Thoracic aorta (tissue), 2 donors: Measurements from ENCODE around the gene ANTXR1. TPM values are rescaled to one million over a fixed set of nuclear protein-coding genes. Genes with fewer than 3 reads are reported as not detected.
A peak's percentile ranks its signal among the peaks of the same experiment; 100 is the strongest.
"Not testable (repeated sequence)": the region's sequence is repeated elsewhere in the genome, so short reads cannot be mapped to it uniquely, and the experiment has no call there.

Experiments used
- ATAC-seq: fragments of 150-250 bp; one replicate; pipeline ENCODE4 v1.8.0; 2017; ENCODE audit warnings: low read depth; ENCODE audit not compliant: insufficient number of reproducible peaks, low FRiP score
- DNase-seq: peaks from one replicate; pipeline ENCODE4 v3.0.0-alpha.2; 2020; ENCODE audit warnings: low spot score
- H3K27ac ChIP-seq, 2 donors: fragments of 200-600 bp; sonication (generic); 1 replicate in 1 of 2; 2 replicates in 1 of 2; pipeline ENCODE4 v1.5.1; 2016; ENCODE audit warnings: mild to moderate bottlenecking in 2 of 2, moderate library complexity in 2 of 2
- H3K27me3 ChIP-seq: fragments of 200-600 bp; sonication (generic); replicated peaks from 2 replicates; pipeline ENCODE4 v1.6.0; 2016; ENCODE audit warnings: mild to moderate bottlenecking; ENCODE audit not compliant: insufficient read depth
- H3K36me3 ChIP-seq: fragments of 200-600 bp; sonication (generic); one replicate; pipeline ENCODE4 v1.5.1; 2016
- H3K4me1 ChIP-seq, 2 donors: fragments of 200-600 bp; sonication (generic); 1 replicate in 1 of 2; 2 replicates in 1 of 2; pipeline versions ENCODE4 v1.5.1 to v1.6.0; 2016; ENCODE audit warnings: low read depth in 2 of 2, mild to moderate bottlenecking in 1 of 2; ENCODE audit not compliant: control insufficient read depth in 1 of 2
- H3K4me3 ChIP-seq: fragments of 200-600 bp; sonication (generic); 2 replicates; pipeline ENCODE4 v1.5.1; 2016; ENCODE audit warnings: mild to moderate bottlenecking
- H3K9me3 ChIP-seq: fragments of 200-600 bp; sonication (generic); 2 replicates; pipeline ENCODE4 v1.5.1; 2016
- total RNA-seq, 2 donors: library from RNA; depleted of rRNA; stranded (reverse); fragments of >200 nt; gene quantifications; one replicate each; pipeline versions ENCODE4 v1.1.0 to v1.2.3, GENCODE V29; 2016
- TF ChIP-seq, protein P1 (sequence below): fragments of 200-600 bp; sonication (generic); IDR thresholded peaks from one replicate; pipeline ENCODE4 v1.5.1; 2019; ENCODE audit warnings: antibody characterized with exemption

Gene ANTXR1
- total RNA-seq, 2 donors from 2014 or later = 253 to 313 TPM

DNA sequence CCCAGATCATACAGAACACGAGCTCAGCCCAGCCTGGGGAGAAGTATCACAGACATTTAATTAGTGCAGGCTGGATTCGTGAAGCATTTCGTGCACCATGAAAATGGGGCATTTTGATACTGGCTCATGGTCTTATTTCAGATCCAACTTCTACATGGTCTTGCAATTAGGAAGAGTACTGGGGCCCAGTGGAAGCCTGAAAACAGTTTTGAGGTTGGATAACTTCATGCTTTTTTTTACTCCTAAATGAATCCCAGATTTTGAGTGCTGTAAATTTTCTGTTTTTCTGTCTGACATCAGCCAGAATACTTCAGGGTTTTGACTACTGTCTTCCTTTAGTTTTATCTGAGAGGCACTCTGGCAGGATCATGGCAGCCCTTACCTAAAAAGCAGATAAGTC, 213.9 kb downstream of the ANTXR1 start:
- TF ChIP-seq, protein P1, sequence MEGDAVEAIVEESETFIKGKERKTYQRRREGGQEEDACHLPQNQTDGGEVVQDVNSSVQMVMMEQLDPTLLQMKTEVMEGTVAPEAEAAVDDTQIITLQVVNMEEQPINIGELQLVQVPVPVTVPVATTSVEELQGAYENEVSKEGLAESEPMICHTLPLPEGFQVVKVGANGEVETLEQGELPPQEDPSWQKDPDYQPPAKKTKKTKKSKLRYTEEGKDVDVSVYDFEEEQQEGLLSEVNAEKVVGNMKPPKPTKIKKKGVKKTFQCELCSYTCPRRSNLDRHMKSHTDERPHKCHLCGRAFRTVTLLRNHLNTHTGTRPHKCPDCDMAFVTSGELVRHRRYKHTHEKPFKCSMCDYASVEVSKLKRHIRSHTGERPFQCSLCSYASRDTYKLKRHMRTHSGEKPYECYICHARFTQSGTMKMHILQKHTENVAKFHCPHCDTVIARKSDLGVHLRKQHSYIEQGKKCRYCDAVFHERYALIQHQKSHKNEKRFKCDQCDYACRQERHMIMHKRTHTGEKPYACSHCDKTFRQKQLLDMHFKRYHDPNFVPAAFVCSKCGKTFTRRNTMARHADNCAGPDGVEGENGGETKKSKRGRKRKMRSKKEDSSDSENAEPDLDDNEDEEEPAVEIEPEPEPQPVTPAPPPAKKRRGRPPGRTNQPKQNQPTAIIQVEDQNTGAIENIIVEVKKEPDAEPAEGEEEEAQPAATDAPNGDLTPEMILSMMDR = no peak
- Histone ChIP-seq H3K4me1 (peaks cover 5 to 33% of the 10 kb centered on the region in 2 donors), H3K9me3 (no peaks in the 10 kb centered on the region), H3K4me3 (no peak overlapping the region), H3K27ac (no peak overlapping the region), H3K27me3 (no peaks in the 10 kb centered on the region), H3K36me3 (peaks cover 3% of the 10 kb centered on the region)
- no peak for ATAC-seq
- no peak for DNase-seq

DNA sequence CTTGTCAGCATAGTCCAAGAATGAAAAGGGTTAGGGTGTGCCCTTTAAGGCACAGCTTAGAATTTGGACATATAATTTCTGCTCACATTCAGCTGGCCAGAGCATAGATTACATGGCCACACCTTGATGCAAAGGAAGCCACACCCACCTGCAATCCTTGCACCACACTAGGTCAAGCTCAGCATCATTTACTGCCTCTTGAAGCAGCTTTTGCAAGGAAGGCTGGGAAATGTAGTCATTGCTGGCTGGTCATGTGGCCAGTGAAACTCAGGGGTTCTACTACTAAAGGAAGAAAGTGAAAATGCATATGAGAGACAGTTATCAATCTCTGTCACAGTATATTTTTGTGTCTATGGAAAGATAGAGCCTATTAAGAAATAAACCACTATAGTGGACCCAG, 214.7 kb downstream of the ANTXR1 start:
- peaks cover 5 to 30% of the 10 kb centered on the region in 2 donors for H3K4me1 ChIP-seq
- TF ChIP-seq, protein P1 = no peak
- ATAC-seq = no peak

DNA sequence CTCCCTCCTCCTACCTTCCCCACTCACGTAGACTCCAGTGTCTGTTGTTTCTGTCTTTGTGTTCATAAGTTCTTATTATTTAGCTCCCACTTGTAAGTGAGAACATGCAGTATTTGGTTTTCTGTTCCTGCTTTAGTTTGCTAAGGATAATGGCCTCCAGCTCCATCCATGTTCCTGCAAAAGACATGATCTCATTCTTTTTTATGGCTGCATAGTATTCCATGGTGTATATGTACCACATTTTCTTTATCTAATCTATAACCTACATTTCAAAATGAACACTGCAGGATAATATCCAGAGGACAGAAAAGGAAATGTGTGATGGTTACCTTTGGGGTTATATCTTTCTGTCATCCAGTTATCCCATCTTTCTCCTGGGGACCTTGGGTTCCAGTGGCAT, 218.0 kb downstream of the ANTXR1 start:
- H3K9me3 ChIP-seq, ATAC-seq, H3K36me3 ChIP-seq, H3K27me3 ChIP-seq, H3K4me1 ChIP-seq, H3K4me3 ChIP-seq, DNase-seq, H3K27ac ChIP-seq: not testable (repeated sequence)

More for the DNA sequence above, 214.7 kb downstream of the ANTXR1 start:
- Histone ChIP-seq H3K27ac (no peak overlapping the region), H3K36me3 (peaks cover 3% of the 10 kb centered on the region), H3K4me3 (no peak overlapping the region), H3K9me3 (no peaks in the 10 kb centered on the region), H3K27me3 (no peaks in the 10 kb centered on the region)
- no peak for DNase-seq

DNA sequence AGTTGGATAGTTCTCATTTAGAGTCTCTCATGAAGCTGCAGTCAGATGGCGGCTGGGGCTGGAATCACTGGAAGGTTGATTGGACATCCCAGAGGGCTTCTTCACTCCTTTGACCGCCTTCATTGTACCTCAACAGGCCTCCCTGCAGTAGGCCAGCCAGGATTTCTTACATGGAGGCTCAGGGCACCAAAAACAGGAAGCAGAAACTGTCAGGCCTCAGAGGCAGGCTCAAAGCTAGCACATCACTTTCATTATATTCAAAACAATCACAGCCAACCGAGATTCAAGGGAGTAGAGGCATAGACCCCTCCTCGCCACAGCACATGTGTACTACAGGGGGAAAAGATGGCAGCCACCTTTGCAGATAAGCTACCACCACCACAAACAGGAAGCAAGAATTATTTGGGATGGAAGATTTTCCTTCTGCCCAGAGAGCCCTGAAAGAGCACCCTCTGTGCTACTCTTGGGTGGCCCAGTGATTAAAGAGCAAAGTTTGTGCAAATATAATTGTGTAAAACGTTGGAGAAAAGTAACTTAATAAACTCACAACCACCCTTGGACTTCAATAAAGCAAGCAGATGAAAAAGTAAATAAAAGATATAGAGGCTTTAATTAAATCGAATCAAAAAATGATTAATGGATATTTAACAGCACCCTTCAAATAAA, 218.8 kb downstream of the ANTXR1 start:
- TF ChIP-seq, protein P1 = no peak

DNA sequence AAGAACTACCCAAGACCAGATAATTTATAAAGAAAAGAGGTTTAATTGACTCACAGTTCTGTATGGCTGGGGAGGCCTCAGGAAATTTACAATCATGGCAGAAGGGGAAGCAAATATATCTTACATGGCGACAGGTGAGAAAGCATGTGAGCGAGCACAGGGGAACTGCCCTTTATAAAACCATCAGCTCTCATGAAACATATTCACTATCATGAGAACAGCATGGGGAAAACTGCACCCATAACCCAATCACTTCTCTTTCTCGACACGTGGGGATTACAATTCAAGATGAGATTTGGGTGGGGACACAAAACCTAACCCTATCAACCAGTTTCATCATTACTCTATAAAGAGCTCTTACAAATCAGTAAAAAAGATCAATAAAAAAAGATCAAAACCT, 222.9 kb downstream of the ANTXR1 start:
- H3K4me1 ChIP-seq = peaks cover 0 to 19% of the 10 kb centered on the region in 2 donors
- not testable (repeated sequence) for H3K27ac ChIP-seq, H3K9me3 ChIP-seq, DNase-seq, H3K4me3 ChIP-seq, ATAC-seq, H3K36me3 ChIP-seq, H3K27me3 ChIP-seq

More for the DNA sequence above, 218.8 kb downstream of the ANTXR1 start:
- Histone ChIP-seq H3K27ac (no peak overlapping the region), H3K36me3 (no peaks in the 10 kb centered on the region), H3K4me3 (no peak overlapping the region), H3K4me1 (peaks cover 0 to 10% of the 10 kb centered on the region in 2 donors), H3K9me3 (no peaks in the 10 kb centered on the region), H3K27me3 (no peaks in the 10 kb centered on the region)
- no peak for DNase-seq
- ATAC-seq = no peak

DNA sequence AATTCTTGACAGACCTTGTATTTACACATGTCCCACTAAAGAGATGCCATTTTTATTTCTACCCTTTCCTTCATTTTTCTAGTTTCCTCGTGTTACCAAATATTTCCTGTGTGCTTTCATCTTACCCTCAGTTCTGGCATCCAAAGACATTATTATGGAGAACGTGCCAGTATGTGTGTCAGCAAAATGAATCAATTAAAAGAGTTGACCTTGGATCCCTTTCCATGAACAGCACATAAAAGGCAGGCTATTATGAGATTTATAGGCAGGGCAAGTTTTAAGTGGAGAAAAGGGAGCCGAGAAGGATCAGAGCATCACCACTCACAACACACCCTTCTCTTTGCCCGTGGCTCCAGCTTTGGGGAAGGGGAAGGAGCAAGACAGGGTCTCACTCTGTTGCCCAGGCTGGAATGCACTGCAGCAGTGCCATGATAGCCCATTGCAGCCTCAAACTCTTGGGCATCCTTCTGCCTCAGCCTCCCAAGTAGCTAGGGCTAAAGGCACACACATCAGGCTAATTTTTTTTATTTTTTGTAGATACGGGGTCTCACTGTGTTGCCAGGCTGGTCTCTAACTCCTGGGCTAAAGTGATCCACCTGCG, 224.2 kb downstream of the ANTXR1 start:
- Histone ChIP-seq H3K4me3 (no peak overlapping the region), H3K4me1 (peaks cover 0 to 12% of the 10 kb centered on the region in 2 donors), H3K27ac (peak overlapping the region in 1 of 2 donors; percentile 15), H3K27me3 (no peaks in the 10 kb centered on the region), H3K36me3 (no peaks in the 10 kb centered on the region), H3K9me3 (no peaks in the 10 kb centered on the region)
- DNase-seq = no peak
- ATAC-seq = no peak
- TF ChIP-seq, protein P1 = no peak
